GM12873 (cell line): ENCODE data around the gene UGT1A10.

ENCODE experiments used
- CTCF ChIP-seq: IDR thresholded peaks from 2 replicates; pipeline ENCODE4 v1.5.1; 2012; ENCODE audit warnings: low read depth, mild to moderate bottlenecking, moderate library complexity, low read length, control low read depth; ENCODE audit not compliant: insufficient read depth; ENCODE audit errors: missing control alignments

UGT1A10 gene

DNA sequence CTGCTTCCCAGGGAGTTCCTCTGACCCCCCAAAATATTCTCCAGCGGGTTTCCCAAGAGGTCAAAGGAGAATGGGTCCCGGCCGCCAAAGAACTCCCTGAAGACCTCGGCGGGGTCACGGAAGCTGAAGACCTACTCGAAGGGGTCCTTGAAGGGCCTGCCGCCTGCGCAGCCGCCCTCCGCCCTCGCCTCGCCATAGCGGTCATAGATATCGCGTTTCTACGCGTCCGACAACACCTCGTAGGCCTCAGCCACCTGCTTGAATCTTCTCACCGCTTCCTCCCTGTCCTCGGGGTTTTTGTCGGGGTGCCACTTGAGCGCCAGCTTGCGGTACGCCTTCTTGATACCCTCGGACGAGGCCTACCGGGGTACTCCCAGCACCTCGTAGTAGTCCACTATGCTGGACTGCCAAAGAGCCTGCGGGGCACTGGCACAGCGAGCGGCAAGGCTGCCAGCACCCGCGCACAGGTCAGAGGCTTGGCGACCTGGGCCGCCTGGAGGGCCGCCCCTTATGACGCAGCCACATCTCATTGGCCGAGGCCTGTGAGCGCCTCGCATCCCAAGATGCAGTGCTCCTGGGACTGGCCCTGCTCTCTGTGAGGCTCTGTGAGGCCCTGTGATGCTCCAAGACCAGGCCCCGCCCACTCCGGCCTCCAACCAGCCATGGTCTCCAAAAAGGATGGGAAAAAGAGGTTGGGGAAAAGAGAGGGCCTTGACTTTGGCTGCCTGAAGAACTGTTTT, 118.8 kb downstream of the UGT1A10 start:
- no peak for TF ChIP-seq CTCF

DNA sequence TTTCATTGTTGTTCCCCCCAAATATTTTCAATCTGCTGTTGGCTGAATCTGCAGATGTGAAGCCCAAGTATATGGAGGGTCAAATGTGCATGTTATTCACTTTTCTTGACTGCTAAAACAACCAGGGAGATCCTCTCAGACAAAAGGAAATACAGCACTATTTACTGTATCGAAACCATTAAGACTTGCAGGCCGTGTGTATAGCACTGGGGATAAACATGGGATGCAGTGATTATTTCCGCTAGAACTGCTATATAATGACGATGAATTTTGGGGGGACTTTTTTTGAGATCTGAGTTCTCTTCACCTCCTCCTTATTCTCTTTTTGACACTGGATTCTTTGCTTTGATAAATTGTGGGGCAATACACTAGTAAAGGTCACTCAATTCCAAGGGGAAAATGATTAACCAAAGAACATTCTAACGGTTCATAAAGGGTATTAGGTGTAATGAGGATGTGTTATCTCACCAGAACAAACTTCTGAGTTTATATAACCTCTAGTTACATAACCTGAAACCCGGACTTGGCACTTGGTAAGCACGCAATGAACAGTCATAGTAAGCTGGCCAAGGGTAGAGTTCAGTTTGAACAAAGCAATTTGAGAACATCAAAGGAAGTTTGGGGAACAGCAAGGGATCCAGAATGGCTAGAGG, 120.3 kb downstream of the UGT1A10 start:
- TF ChIP-seq CTCF = no peak

DNA sequence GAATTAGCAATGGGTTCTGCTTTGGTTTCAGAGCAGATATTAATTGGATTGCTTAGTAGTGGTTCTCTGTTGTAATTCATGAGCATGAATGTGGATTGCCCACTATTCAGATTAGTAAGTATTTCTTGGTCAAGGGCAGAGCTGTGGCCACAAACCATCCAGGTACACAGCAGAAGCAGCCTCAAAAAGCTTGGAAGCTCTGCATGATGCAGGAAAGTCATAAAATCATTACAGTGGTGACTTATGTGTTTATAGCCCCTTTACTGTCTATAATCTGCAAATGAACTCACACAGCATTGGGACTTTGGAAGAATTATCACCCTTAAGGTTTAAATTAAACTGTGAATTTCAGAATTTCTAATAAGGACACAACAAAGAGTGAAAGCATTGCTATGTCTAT, 121.9 kb downstream of the UGT1A10 start:
- no peak for TF ChIP-seq CTCF

- no peak for TF ChIP-seq CTCF
These were observed 122.6 kb downstream of the UGT1A10 start for GRCh38 chr2:233758849-233759248.

- no peak for TF ChIP-seq CTCF
These were observed 123.8 kb downstream of the UGT1A10 start, which contains the start of gene UGT1A1 for GRCh38 chr2:233760043-233760442. Gene UGT1A1, plus strand, starts transcription at chr2:233760270. Its CDS starts 18 bp downstream, at chr2:233760288.

GRCh38 chr2:233761040-233761769, 125.0 kb downstream of the UGT1A10 start:
- no peak for TF ChIP-seq CTCF

DNA sequence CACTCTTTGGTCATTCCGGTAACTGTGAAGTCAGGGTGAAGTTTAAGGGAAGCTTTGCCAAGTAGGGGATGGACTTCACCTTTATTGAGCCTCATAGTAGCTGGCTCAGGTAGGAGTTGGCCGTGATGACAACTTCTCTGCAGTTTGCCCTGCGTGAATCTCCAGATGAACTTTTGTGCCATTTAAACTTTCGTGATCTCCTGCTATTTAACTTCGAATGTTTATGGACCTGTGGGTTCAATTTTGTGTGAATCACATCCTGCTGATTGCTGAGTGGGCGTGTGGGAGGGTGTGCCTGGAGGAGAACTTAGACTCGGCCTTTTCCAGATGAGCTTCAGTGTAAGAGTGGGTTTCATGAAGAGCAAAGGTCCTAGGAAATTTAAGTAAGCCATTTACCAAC, 128.0 kb downstream of the UGT1A10 start:
- no peak for TF ChIP-seq CTCF
